ENCODE data around the gene LRP1B.

Gene LRP1B

GRCh38 chr2:142045641-142046040 is 85.2 kb downstream of the LRP1B start:
- Histone ChIP-seq H3K27ac (ENCODE audit: low read depth, low read length, poor library complexity, severe bottlenecking) (no peak overlapping the region), H2AFZ (ENCODE audit: low read length) (no peak overlapping the region), H3F3A (ENCODE audit: insufficient read depth, low read length) (no peaks in the 10 kb centered on the region), H3K4me1 (ENCODE audit: insufficient read depth, low read length, severe bottlenecking) (no peaks in the 10 kb centered on the region), H3K9ac (ENCODE audit: low read length) (no peak overlapping the region), H3K4me3 (ENCODE audit: low read depth, low read length, poor library complexity, severe bottlenecking) (no peak overlapping the region), H3K9me2 (ENCODE audit: low read depth, low read length) (no peaks in the 10 kb centered on the region), H3K27me3 (ENCODE audit: insufficient read depth, low read length) (no peaks in the 10 kb centered on the region), H3K9me3 (ENCODE audit: low read length) (no peaks in the 10 kb centered on the region), H4K20me1 (ENCODE audit: insufficient read depth, low read length) (no peaks in the 10 kb centered on the region), H3K4me2 (ENCODE audit: low read length) (no peak overlapping the region), H3K36me3 (ENCODE audit: insufficient read depth, low read length) (no peaks in the 10 kb centered on the region), H3K79me2 (ENCODE audit: insufficient read depth, low read length) (no peaks in the 10 kb centered on the region)
- TF ChIP-seq EZH2 (IDR thresholded peaks at IDR 0.05; ENCODE audit: borderline replicate concordance, low read length) (no peak), CTCF (IDR thresholded peaks at IDR 0.05; ENCODE audit: low read length) (no peak)

GRCh38 chr2:142044197-142044596 is 86.6 kb downstream of the LRP1B start:
- H2AFZ ChIP-seq (ENCODE audit: low read length), result no peak overlapping the region
- no peak overlapping the region for H3K9ac ChIP-seq (ENCODE audit: low read length)
- H3K4me3 ChIP-seq (ENCODE audit: low read depth, low read length, poor library complexity, severe bottlenecking), result no peak overlapping the region
- no peaks in the 10 kb centered on the region for H3K9me3 ChIP-seq (ENCODE audit: low read length)
- no peaks in the 10 kb centered on the region for H3K9me2 ChIP-seq (ENCODE audit: low read depth, low read length)
- no peak overlapping the region for H3K4me2 ChIP-seq (ENCODE audit: low read length)
- no peaks in the 10 kb centered on the region for H3K4me1 ChIP-seq (ENCODE audit: insufficient read depth, low read length, severe bottlenecking)
- H3F3A ChIP-seq (ENCODE audit: insufficient read depth, low read length), result no peaks in the 10 kb centered on the region
- no peaks in the 10 kb centered on the region for H3K27me3 ChIP-seq (ENCODE audit: insufficient read depth, low read length)
- H3K27ac ChIP-seq (ENCODE audit: low read depth, low read length, poor library complexity, severe bottlenecking), result no peak overlapping the region
- H3K79me2 ChIP-seq (ENCODE audit: insufficient read depth, low read length), result no peaks in the 10 kb centered on the region
- no peaks in the 10 kb centered on the region for H3K36me3 ChIP-seq (ENCODE audit: insufficient read depth, low read length)
- TF ChIP-seq EZH2 (IDR thresholded peaks at IDR 0.05; ENCODE audit: borderline replicate concordance, low read length), result no peak
- no peaks in the 10 kb centered on the region for H4K20me1 ChIP-seq (ENCODE audit: insufficient read depth, low read length)

GRCh38 chr2:142042536-142043199 is 88.1 kb downstream of the LRP1B start:
- no peak overlapping the region for H3K9ac ChIP-seq (ENCODE audit: low read length)
- H3K79me2 ChIP-seq (ENCODE audit: insufficient read depth, low read length), result no peaks in the 10 kb centered on the region
- no peak overlapping the region for H2AFZ ChIP-seq (ENCODE audit: low read length)
- H3K4me3 ChIP-seq (ENCODE audit: low read depth, low read length, poor library complexity, severe bottlenecking), result no peak overlapping the region
- H3K27ac ChIP-seq (ENCODE audit: low read depth, low read length, poor library complexity, severe bottlenecking), result no peak overlapping the region
- H3K9me2 ChIP-seq (ENCODE audit: low read depth, low read length), result no peaks in the 10 kb centered on the region
- TF ChIP-seq CTCF (IDR thresholded peaks at IDR 0.05; ENCODE audit: low read length) (no peak), EZH2 (IDR thresholded peaks at IDR 0.05; ENCODE audit: borderline replicate concordance, low read length) (no peak)
- H3K9me3 ChIP-seq (ENCODE audit: low read length), result no peaks in the 10 kb centered on the region
- no peaks in the 10 kb centered on the region for H3F3A ChIP-seq (ENCODE audit: insufficient read depth, low read length)
- no peaks in the 10 kb centered on the region for H4K20me1 ChIP-seq (ENCODE audit: insufficient read depth, low read length)
- H3K4me2 ChIP-seq (ENCODE audit: low read length), result no peak overlapping the region
- H3K27me3 ChIP-seq (ENCODE audit: insufficient read depth, low read length), result no peaks in the 10 kb centered on the region
- no peaks in the 10 kb centered on the region for H3K4me1 ChIP-seq (ENCODE audit: insufficient read depth, low read length, severe bottlenecking)
- no peaks in the 10 kb centered on the region for H3K36me3 ChIP-seq (ENCODE audit: insufficient read depth, low read length)

GRCh38 chr2:142041996-142042395 is 88.8 kb downstream of the LRP1B start:
- H3K36me3 ChIP-seq (ENCODE audit: insufficient read depth, low read length), result no peaks in the 10 kb centered on the region
- TF ChIP-seq EZH2 (IDR thresholded peaks at IDR 0.05; ENCODE audit: borderline replicate concordance, low read length) (no peak), CTCF (IDR thresholded peaks at IDR 0.05; ENCODE audit: low read length) (no peak)
- H2AFZ ChIP-seq (ENCODE audit: low read length), result no peak overlapping the region
- H3K9me2 ChIP-seq (ENCODE audit: low read depth, low read length), result no peaks in the 10 kb centered on the region
- no peaks in the 10 kb centered on the region for H3K27me3 ChIP-seq (ENCODE audit: insufficient read depth, low read length)
- H3K27ac ChIP-seq (ENCODE audit: low read depth, low read length, poor library complexity, severe bottlenecking), result no peak overlapping the region
- no peaks in the 10 kb centered on the region for H3K79me2 ChIP-seq (ENCODE audit: insufficient read depth, low read length)
- H3K4me3 ChIP-seq (ENCODE audit: low read depth, low read length, poor library complexity, severe bottlenecking), result no peak overlapping the region
- H3K4me1 ChIP-seq (ENCODE audit: insufficient read depth, low read length, severe bottlenecking), result no peaks in the 10 kb centered on the region
- H3K9me3 ChIP-seq (ENCODE audit: low read length), result no peaks in the 10 kb centered on the region
- no peak overlapping the region for H3K4me2 ChIP-seq (ENCODE audit: low read length)
- H4K20me1 ChIP-seq (ENCODE audit: insufficient read depth, low read length), result no peaks in the 10 kb centered on the region
- H3F3A ChIP-seq (ENCODE audit: insufficient read depth, low read length), result no peaks in the 10 kb centered on the region
- no peak overlapping the region for H3K9ac ChIP-seq (ENCODE audit: low read length)
